Stomach (tissue), 4 donors: ENCODE measurements around the gene ANKRD22.

Experiments used
- EP300 ChIP-seq: sonication (generic); formaldehyde crosslinking; IDR thresholded peaks from one replicate; pipeline ENCODE4 v1.6.1; 2017; ENCODE audit warnings: antibody characterized with exemption
- POLR2A ChIP-seq, 4 donors: fragments of 450-650 bp; IDR thresholded peaks; one replicate each; pipeline ENCODE4 v1.6.1; 2016; ENCODE audit warnings: antibody characterized with exemption in 4 of 4, control low read depth in 2 of 4, mild to moderate bottlenecking in 1 of 4, moderate library complexity in 1 of 4
- POLR2AphosphoS5 ChIP-seq, 3 donors: sonication (generic); formaldehyde crosslinking; IDR thresholded peaks; one replicate each; pipeline ENCODE4 v1.6.1; 2016; ENCODE audit warnings: antibody characterized with exemption in 3 of 3
- TF ChIP-seq, protein P1 (sequence below), 7 experiments: fragments of 450-650 bp in 4 of 7; fragments of 200-600 bp in 3 of 7; sonication (generic) in 3 of 7; IDR thresholded peaks; one replicate each; pipeline ENCODE4 v1.5.1; 2016 to 2019; ENCODE audit warnings: antibody characterized with exemption in 7 of 7, control low read depth in 2 of 7, mild to moderate bottlenecking in 1 of 7

DNA sequence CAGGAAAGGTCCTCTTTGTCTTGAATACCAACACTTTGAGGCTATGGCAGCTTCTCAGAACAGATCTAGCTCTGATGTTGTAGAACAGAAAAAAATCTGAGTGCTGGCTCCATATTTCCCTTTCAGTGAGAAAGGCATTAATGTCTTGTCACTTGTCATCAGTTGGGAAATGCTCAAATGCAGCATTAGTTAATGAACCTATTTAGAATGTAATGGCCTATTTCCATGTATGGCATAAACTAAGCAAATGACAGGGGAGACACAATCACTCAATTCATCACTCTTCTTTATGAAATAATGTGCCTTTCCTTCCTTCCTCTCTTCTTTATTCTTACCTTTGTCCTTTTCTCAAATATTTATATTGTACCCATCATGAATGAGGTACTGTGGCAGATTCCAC, 23.4 kb upstream of the ANKRD22 start:
- TF ChIP-seq POLR2A (IDR thresholded peaks at IDR 0.05), result no peak
- TF ChIP-seq, protein P1, sequence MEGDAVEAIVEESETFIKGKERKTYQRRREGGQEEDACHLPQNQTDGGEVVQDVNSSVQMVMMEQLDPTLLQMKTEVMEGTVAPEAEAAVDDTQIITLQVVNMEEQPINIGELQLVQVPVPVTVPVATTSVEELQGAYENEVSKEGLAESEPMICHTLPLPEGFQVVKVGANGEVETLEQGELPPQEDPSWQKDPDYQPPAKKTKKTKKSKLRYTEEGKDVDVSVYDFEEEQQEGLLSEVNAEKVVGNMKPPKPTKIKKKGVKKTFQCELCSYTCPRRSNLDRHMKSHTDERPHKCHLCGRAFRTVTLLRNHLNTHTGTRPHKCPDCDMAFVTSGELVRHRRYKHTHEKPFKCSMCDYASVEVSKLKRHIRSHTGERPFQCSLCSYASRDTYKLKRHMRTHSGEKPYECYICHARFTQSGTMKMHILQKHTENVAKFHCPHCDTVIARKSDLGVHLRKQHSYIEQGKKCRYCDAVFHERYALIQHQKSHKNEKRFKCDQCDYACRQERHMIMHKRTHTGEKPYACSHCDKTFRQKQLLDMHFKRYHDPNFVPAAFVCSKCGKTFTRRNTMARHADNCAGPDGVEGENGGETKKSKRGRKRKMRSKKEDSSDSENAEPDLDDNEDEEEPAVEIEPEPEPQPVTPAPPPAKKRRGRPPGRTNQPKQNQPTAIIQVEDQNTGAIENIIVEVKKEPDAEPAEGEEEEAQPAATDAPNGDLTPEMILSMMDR (IDR thresholded peaks at IDR 0.05), result no peak
- no peak for TF ChIP-seq POLR2AphosphoS5 (IDR thresholded peaks at IDR 0.05)
- TF ChIP-seq EP300, result no peak
